Right lobe of liver (tissue), 6 donors: ENCODE data around the gene SLC37A1. TPM values are rescaled to one million over a fixed set of nuclear protein-coding genes. Genes with fewer than 3 reads are reported as not detected.

Experiments
- ATAC-seq, 4 donors: fragments of 200-7000 bp; cut with Tn5 transposase; one replicate each; pipeline ENCODE4 v1.9.1; 2020; ENCODE audit warnings: mild to moderate bottlenecking in 4 of 4, moderate library complexity in 4 of 4
- DNase-seq, 3 donors: peaks; one replicate each; pipeline ENCODE4 v3.0.0-alpha.2; 2020
- H3K27ac ChIP-seq, 3 donors: fragments of 200-600 bp; one replicate each; pipeline ENCODE4 v1.8.0; 2022
- H3K27me3 ChIP-seq, 2 donors: fragments of 200-600 bp; one replicate each; pipeline ENCODE4 v1.8.0; 2022
- H3K36me3 ChIP-seq, 4 donors: fragments of 200-600 bp; sonication (generic) in 1 of 4; one replicate each; pipeline versions ENCODE4 v1.5.1 to v1.8.0; 2017 to 2022; ENCODE audit warnings: control low read depth in 1 of 4
- H3K4me1 ChIP-seq, 4 donors: fragments of 200-600 bp; sonication (generic) in 1 of 4; one replicate each; pipeline versions ENCODE4 v1.5.1 to v1.8.0; 2017 to 2022; ENCODE audit warnings: control low read depth in 1 of 4
- H3K4me3 ChIP-seq, 3 donors: fragments of 200-600 bp; one replicate each; pipeline ENCODE4 v1.8.0; 2022
- H3K9me3 ChIP-seq, 4 donors: fragments of 200-600 bp; sonication (generic) in 1 of 4; one replicate each; pipeline versions ENCODE4 v1.5.1 to v1.8.0; 2017 to 2022; ENCODE audit warnings: control low read depth in 1 of 4
- POLR2A ChIP-seq: fragments of 450-650 bp; IDR thresholded peaks from one replicate; pipeline ENCODE4 v1.6.1; 2017; ENCODE audit warnings: antibody characterized with exemption, mild to moderate bottlenecking
- WGBS: methylation state at CpG from one replicate; pipeline ENCODE4 v1.1.6; 2018; ENCODE audit warnings: low coverage, low lambda C conversion rate; ENCODE audit not compliant: insufficient coverage; ENCODE audit errors: missing lambda C conversion rate; 5-methylcytosine and 5-hydroxymethylcytosine counted together
- intact Hi-C, 2 donors: fragments of 100-400 bp; cut with DNase I; formaldehyde crosslinking; loops; one replicate each; pipeline versions ENCODE4 v1.11.2 to v1.14.1; 2022
- total RNA-seq, 6 experiments: library from RNA; depleted of rRNA in 2 of 6; stranded (reverse); fragments of >200 nt in 2 of 6; fragmentation: NEBNext Ultra II Directional in 3 of 6; extraction: Animal tissue kit (Norgen Biotek cat#: 25700) in 3 of 6; gene quantifications; one replicate each; pipeline versions ENCODE4 v1.1.0 to v1.2.4, GENCODE V29; 2016 to 2023
- TF ChIP-seq, protein P1 (sequence below), 4 donors: fragments of 200-600 bp in 3 of 4; fragments of 450-650 bp in 1 of 4; IDR thresholded peaks; one replicate each; pipeline versions ENCODE4 v1.5.1 to v1.8.0; 2016 to 2022; ENCODE audit warnings: antibody characterized with exemption in 4 of 4, mild to moderate bottlenecking in 2 of 4
- donor health status: DM: no; HTN: yes; CAD: no.
- donor health status: DM: no; HTN: no; CAD: no.
- donor health status: DM: no; HTN: no; CAD: no.
- donor health status: DM: no; HTN: yes; CAD: no.
- donor health status: DM: no; HTN: yes; CAD: no.

SLC37A1 gene
- total RNA-seq, 6 experiments from 2014 or later, result 2.5 to 10.8 (median 6.2) TPM

DNA sequence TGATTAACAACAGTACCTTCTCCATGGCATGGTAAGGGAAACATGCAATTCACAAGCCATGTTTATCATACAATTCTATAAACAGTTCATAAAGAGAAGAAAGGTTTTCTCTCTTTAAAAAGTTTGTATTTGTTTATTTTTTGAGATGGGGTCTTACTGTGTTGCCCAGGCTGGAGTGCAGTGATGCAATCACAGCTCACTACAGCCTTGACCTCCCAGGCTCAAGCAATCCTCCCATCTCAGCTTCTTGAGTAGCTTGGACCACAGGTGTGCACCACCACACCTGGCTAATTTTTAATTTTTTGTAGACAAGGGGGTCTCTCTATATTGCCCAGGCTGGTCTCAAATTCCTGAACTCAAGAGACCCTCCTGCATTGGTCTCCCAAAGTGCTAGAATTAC is 28.0 kb downstream of the SLC37A1 start:
- intact Hi-C loops, result no loop called here
- H3K27ac ChIP-seq, result no peak overlapping the region
- DNase-seq (no peak), ATAC-seq (no peak)
- peaks cover 0 to 4% (median 0%) of the 10 kb centered on the region in 4 donors for H3K36me3 ChIP-seq
- peaks cover 0 to 25% (median 2%) of the 10 kb centered on the region in 4 donors for H3K4me1 ChIP-seq
- TF ChIP-seq POLR2A, result no peak
- TF ChIP-seq, protein P1, sequence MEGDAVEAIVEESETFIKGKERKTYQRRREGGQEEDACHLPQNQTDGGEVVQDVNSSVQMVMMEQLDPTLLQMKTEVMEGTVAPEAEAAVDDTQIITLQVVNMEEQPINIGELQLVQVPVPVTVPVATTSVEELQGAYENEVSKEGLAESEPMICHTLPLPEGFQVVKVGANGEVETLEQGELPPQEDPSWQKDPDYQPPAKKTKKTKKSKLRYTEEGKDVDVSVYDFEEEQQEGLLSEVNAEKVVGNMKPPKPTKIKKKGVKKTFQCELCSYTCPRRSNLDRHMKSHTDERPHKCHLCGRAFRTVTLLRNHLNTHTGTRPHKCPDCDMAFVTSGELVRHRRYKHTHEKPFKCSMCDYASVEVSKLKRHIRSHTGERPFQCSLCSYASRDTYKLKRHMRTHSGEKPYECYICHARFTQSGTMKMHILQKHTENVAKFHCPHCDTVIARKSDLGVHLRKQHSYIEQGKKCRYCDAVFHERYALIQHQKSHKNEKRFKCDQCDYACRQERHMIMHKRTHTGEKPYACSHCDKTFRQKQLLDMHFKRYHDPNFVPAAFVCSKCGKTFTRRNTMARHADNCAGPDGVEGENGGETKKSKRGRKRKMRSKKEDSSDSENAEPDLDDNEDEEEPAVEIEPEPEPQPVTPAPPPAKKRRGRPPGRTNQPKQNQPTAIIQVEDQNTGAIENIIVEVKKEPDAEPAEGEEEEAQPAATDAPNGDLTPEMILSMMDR (IDR thresholded peaks at IDR 0.05), result no peak
- H3K27me3 ChIP-seq, result no peaks in the 10 kb centered on the region
- H3K9me3 ChIP-seq, result no peaks in the 10 kb centered on the region
- H3K4me3 ChIP-seq, result no peak overlapping the region

DNA sequence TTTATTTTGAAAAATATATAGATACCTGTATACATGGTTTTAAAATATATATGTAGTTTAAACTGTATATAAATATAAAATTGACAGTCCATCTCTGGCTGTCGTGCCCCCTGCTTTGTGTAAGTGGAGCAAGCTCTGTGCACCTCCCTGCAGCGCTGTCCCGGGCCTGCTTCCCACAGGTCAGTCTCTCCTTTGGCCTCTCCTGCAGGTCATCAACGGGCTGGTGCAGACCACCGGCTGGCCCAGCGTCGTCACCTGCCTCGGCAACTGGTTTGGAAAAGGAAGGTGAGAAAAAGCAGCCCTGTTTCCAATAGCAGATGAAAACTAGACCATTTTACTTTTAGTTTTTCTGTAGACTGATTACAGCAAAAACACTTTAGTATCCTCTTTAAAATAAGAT is 28.5 kb downstream of the SLC37A1 start:
- DNase-seq (no peak), ATAC-seq (no peak)
- WGBS, result 87% methylated on average over 8 of the region's 8 CpGs
- Histone ChIP-seq H3K9me3 (no peaks in the 10 kb centered on the region), H3K27ac (no peak overlapping the region), H3K36me3 (peaks cover 0 to 4% (median 0%) of the 10 kb centered on the region in 4 donors), H3K4me1 (peaks cover 0 to 24% (median 2%) of the 10 kb centered on the region in 4 donors), H3K27me3 (no peaks in the 10 kb centered on the region), H3K4me3 (no peak overlapping the region)
- intact Hi-C loops, result no loop called here
- TF ChIP-seq, protein P1 (IDR thresholded peaks at IDR 0.05), result no peak
- no peak for TF ChIP-seq POLR2A

DNA sequence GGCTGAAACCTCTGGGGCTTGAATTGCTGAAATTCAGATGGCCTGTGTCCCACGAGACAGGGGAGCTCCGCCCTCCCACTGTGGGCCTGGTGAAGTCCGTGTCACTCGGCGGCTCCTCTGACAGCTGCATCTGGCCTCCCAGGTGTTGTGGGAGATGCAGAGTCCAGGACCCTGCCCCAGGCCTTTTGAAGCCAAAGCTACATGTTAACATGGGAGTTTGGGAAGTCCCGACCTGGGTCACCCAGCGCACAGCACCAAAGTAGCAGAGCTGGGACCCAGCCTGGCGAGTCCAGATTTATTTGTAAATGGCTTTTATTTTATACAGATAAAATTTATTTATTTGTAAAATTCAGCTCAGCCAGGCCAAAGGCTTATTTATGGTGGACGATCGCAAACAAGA is 28.9 kb downstream of the SLC37A1 start:
- Histone ChIP-seq H3K27me3 (no peaks in the 10 kb centered on the region), H3K4me3 (no peak overlapping the region), H3K27ac (no peak overlapping the region), H3K4me1 (peaks cover 0 to 20% (median 2%) of the 10 kb centered on the region in 4 donors), H3K9me3 (no peaks in the 10 kb centered on the region), H3K36me3 (peaks cover 0 to 4% (median 0%) of the 10 kb centered on the region in 4 donors)
- no peak for DNase-seq
- intact Hi-C loops, result no loop called here
- WGBS, result 97% methylated on average over 5 of the region's 10 CpGs
- ATAC-seq, result no peak
- no peak for TF ChIP-seq POLR2A

DNA sequence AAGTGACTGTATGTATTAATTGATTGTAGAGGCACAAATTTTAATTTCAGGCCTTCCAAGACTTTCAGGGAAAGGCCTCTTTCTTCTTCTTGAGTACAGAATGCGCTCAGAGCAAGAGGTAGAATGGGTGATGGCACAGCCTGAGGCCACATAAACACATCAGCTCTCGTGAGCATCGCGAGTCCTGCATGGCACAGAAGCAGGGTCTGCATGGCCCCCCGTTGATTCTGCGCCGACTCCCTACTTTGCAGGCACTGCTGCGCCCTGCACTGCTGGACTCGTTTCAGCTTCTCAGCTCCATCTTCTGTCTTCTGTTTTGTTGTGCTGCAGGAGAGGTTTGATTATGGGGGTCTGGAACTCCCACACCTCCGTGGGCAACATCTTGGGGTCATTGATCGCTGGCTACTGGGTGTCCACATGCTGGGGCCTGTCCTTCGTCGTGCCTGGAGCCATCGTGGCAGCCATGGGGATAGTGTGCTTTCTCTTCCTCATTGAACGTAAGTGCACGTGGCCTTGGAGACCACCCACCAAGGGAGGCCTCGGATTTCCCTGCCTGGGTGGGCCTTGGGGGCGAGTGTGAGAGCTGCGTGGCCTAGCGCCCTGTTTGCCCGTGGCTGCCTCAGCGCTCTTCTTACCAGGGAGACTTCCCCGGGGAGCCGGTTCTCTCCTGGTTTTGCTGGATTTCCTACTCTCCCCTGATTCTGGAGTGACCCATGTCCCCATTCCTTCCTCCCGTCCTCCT is 29.6 kb downstream of the SLC37A1 start:
- peaks cover 0 to 4% (median 0%) of the 10 kb centered on the region in 4 donors for H3K36me3 ChIP-seq
- TF ChIP-seq POLR2A, result no peak
- no peak overlapping the region for H3K4me3 ChIP-seq
- H3K27me3 ChIP-seq, result no peaks in the 10 kb centered on the region
- no peaks in the 10 kb centered on the region for H3K9me3 ChIP-seq
- H3K4me1 ChIP-seq, result peaks cover 0 to 17% (median 2%) of the 10 kb centered on the region in 4 donors
- 95% methylated on average over 13 of the region's 25 CpGs for WGBS
- DNase-seq, result no peak
- ATAC-seq, result no peak
- intact Hi-C loops, result no loop called here
- H3K27ac ChIP-seq, result no peak overlapping the region

DNA sequence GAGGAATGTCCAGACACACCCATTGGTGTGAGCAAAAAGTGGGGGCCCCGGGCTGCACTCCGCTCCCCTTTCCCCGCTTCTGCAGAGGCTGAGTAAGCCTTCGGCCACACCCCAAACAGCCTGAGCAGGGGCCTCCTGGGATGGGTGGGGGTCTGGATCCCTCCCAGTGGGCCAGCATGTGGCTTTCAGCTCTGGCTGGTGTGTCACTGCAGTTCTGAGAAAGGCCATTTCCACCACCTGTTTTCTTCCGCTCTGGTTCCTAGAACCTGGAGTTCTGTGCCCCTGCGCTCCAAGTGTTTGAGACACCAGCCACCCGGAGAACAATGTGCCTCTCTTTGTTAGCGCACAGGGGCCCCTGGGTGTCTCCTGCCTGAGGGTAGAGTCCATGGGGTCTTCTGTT is 30.9 kb downstream of the SLC37A1 start:
- intact Hi-C loops, result no loop called here
- Histone ChIP-seq H3K27ac (no peak overlapping the region), H3K4me3 (no peak overlapping the region), H3K9me3 (no peaks in the 10 kb centered on the region), H3K4me1 (peaks cover 0 to 8% (median 0%) of the 10 kb centered on the region in 4 donors), H3K27me3 (no peaks in the 10 kb centered on the region), H3K36me3 (peaks cover 0 to 4% (median 0%) of the 10 kb centered on the region in 4 donors)
- ATAC-seq, result no peak
- TF ChIP-seq, protein P1 (IDR thresholded peaks at IDR 0.05), result no peak
- TF ChIP-seq POLR2A, result no peak
- DNase-seq, result no peak
- 93% methylated on average over 2 of the region's 8 CpGs for WGBS
